Measurements from ENCODE around the gene SND1. TPM values are rescaled to one million over a fixed set of nuclear protein-coding genes. Genes with fewer than 3 reads are reported as not detected.

The SND1 gene
- total RNA-seq: 10 to 100 TPM; 62.0 to 89.4 (median 82.1) TPM

DNA sequence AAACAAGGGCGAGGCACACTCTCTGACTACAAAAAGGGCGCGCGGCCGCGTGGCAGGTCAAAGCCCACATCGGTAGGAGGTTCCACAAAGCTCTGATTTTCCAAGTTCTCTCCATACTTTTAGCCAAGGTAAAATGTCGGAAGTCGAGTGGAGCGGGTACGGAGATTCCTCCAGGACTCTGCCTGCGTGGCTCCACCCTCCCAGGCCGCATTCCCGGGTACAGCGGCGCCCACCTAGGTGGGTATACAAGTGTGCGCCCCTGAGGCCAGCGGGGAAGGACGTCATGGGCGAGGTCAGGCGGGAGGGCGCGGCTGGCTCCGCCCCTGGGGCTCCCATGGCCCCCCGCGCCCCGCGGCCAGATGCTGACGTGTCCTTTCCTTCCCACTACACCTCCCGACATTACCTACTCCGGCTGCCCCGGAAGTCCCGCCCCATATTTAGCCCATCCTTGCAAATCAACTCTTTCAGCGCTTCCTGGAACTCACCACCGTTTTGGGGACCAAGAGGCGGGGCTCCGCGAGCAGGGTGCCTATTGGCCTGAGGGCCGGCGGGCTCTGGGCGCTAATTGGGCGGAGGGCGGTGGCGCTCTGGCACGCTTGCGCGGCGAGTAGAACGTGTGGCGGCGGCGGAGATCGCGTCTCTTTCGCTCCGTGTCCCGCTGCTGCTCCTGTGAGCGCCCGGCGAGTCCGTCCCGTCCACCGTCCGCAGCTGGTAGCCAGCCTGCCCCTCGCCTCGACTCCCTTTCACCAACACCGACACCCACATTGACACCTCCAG is at the start of gene SND1:
Gene SND1, plus strand, starts transcription at position 639 of the 777 bp plus-strand sequence. CDS start 180 bp downstream, outside the sequence.
- peak; percentile 99 to 100 for DNase-seq (ENCODE audit: low spot score in 2 of 2)
- intact Hi-C loops (cut with DNase I; ENCODE audit: low total_unique reads): no loop called here
- peak within 1 kb of the TSS; percentile 87 for H3K4me3 ChIP-seq (ENCODE audit: low read depth, poor library complexity, severe bottlenecking)
- WGBS, 2 donors: 0% methylated on average over 61 to 67 of the region's 67 CpGs
- TF ChIP-seq, protein P1, sequence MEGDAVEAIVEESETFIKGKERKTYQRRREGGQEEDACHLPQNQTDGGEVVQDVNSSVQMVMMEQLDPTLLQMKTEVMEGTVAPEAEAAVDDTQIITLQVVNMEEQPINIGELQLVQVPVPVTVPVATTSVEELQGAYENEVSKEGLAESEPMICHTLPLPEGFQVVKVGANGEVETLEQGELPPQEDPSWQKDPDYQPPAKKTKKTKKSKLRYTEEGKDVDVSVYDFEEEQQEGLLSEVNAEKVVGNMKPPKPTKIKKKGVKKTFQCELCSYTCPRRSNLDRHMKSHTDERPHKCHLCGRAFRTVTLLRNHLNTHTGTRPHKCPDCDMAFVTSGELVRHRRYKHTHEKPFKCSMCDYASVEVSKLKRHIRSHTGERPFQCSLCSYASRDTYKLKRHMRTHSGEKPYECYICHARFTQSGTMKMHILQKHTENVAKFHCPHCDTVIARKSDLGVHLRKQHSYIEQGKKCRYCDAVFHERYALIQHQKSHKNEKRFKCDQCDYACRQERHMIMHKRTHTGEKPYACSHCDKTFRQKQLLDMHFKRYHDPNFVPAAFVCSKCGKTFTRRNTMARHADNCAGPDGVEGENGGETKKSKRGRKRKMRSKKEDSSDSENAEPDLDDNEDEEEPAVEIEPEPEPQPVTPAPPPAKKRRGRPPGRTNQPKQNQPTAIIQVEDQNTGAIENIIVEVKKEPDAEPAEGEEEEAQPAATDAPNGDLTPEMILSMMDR (IDR thresholded peaks at IDR 0.05): no peak
- TF ChIP-seq POLR2A (IDR thresholded peaks at IDR 0.05): peak in 1 of 2 donors; percentile 13

DNA sequence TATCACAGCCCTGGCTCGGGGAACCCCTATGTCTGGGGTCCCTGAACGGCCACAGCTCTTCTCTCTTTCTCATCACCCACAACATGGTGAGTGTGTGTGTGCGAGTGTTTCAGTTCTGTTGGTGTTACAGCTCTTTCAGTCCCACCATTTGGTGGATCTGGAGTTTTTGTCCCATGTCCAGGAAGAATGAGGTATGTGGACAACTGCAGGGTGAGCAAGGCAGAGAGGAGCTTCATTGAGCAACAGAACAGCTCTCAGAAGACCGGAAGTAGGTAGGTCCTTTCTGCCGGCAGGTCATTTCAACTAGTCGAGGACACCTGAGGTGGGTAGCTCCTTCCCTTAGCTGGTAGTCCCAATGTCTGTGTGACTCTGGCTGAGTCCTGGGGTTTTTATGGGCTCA is 43.5 kb upstream of the SND1 start:
- WGBS, 2 donors: 89 to 90% methylated on average over 6 of the region's 6 CpGs
- no peak for TF ChIP-seq POLR2A (IDR thresholded peaks at IDR 0.05)
- TF ChIP-seq, protein P1 (IDR thresholded peaks at IDR 0.05): no peak
- intact Hi-C loops (cut with DNase I; ENCODE audit: low total_unique reads): no loop called here
- no peak overlapping the region for H3K4me3 ChIP-seq (ENCODE audit: low read depth, poor library complexity, severe bottlenecking)
- no peak for DNase-seq (ENCODE audit: low spot score in 2 of 2)

DNA sequence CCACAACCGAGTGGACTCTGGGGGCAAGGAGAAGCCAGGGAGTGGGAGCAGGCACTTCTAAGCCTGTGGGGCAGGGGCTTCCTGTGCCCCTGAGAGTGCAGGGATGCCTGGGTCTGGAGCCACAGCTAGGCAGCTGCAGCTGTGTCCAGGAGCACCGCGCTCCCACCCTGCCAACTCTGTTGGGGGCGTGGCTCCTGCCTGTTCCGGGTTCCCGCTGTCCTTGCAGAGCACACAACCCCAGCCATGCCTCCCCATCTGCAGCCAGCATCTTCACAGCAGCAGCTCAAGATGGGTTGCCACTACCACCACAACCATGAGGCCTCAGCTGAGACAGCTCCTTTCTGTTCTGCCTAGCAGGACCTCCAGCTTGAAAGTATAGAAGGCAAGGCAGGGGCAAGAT is 42.7 kb upstream of the SND1 start:
- intact Hi-C loops (cut with DNase I; ENCODE audit: low total_unique reads): no loop called here
- no peak for TF ChIP-seq POLR2A (IDR thresholded peaks at IDR 0.05)
- TF ChIP-seq, protein P1 (IDR thresholded peaks at IDR 0.05): no peak
- H3K4me3 ChIP-seq (ENCODE audit: low read depth, poor library complexity, severe bottlenecking): no peak overlapping the region
- peak in 1 of 2 donors; percentile 72 for DNase-seq (ENCODE audit: low spot score in 2 of 2)
- WGBS, 2 donors: 86 to 91% methylated on average over 6 of the region's 6 CpGs

DNA sequence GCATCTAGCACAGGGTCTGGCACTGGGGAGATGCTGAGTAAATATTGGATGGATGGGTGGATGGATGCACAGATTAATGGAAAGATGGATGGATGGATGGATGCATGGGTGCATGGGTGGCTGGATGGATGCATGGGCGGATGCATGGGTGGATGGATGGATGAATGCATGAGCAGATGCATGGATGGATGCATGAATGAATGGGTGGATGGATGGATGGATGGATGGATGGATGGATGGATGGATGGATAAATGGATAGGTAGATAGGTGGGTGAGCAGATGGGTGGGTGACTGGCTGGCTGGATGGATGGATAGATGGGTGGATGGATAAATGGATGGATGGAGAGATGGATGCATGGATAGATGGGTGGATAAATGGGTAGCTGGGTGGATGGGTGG is 39.7 kb upstream of the SND1 start:
- TF ChIP-seq, protein P1 (IDR thresholded peaks at IDR 0.05): no peak
- H3K4me3 ChIP-seq (ENCODE audit: low read depth, poor library complexity, severe bottlenecking): no peak overlapping the region
- intact Hi-C loops (cut with DNase I; ENCODE audit: low total_unique reads): no loop called here
- DNase-seq (ENCODE audit: low spot score in 2 of 2): no peak
- WGBS, 2 donors: 79 to 88% methylated on average over 1 of the region's 1 CpG

DNA sequence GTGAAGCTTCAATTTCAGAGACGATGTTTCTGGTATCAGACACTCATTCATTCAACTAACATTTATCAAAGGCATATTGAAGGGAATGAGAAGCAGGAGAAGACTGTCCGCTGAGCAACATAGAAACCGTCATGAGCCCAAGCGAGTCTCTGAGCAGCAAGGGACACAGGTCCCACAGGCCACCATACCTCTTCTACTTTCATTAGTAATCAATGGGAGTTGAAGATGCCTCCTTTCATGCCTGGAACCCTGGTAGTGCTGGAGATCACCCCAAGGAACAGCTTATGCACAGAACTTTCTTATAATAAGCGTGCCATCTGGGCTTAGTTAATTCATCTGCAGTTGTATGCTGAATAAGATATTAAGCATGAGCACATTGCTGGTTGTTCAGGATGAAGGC is 35.3 kb upstream of the SND1 start:
- no peak for DNase-seq (ENCODE audit: low spot score in 2 of 2)
- no peak overlapping the region for H3K4me3 ChIP-seq (ENCODE audit: low read depth, poor library complexity, severe bottlenecking)
- WGBS, 2 donors: 87 to 90% methylated on average over 5 of the region's 5 CpGs
- no peak for TF ChIP-seq POLR2A (IDR thresholded peaks at IDR 0.05)
- TF ChIP-seq, protein P1 (IDR thresholded peaks at IDR 0.05): no peak
- intact Hi-C loops (cut with DNase I; ENCODE audit: low total_unique reads): no loop called here

DNA sequence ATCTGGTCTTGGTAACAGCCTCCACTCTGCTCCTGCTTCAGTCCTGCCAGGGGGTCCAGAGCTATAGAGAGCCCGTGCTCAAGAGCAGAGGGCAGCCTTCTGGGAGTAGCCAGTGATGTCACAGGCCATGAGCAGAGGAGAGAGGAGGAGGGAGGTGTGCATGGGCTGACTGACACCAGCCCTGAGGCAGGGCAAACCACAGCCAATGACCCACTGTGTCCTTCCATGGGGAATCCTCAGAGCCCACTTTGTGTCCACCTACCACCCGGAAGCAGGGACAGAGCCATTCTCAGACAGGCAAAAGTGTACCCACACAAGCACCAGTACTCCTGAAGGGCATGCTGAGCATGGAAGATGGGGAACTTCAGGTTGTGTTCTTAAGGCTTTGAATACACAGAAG is 34.0 kb upstream of the SND1 start, which contains the start of gene PAX4:
Gene PAX4, minus strand, starts transcription at position 101 of the 400 bp plus-strand sequence. CDS start 2,214 bp downstream, outside the sequence.
- H3K4me3 ChIP-seq (ENCODE audit: low read depth, poor library complexity, severe bottlenecking): no peak within 1 kb of the TSS
- intact Hi-C loops (cut with DNase I; ENCODE audit: low total_unique reads): no loop called here
- TF ChIP-seq POLR2A (IDR thresholded peaks at IDR 0.05): no peak
- TF ChIP-seq, protein P1 (IDR thresholded peaks at IDR 0.05): no peak
- WGBS, 2 donors: 52 to 65% methylated on average over 2 of the region's 2 CpGs
- DNase-seq (ENCODE audit: low spot score in 2 of 2): no peak
